SJSA1 (cell line): ENCODE measurements around the gene R3HDM1. TPM values are rescaled to one million over a fixed set of nuclear protein-coding genes. Genes with fewer than 3 reads are reported as not detected.
"Not testable (repeated sequence)": the region's sequence is repeated elsewhere in the genome, so short reads cannot be mapped to it uniquely, and the experiment has no call there.

Experiments
- DNase-seq, 2 experiments: peaks; one replicate each; pipeline ENCODE4 v3.0.0-alpha.2; 2015 to 2020; ENCODE audit warnings: low spot score in 2 of 2, low read depth in 1 of 2
- H3K27ac ChIP-seq: fragments of 250-450 bp; sonication (Bioruptor Pico); 2 replicates; pipeline ENCODE4 v1.5.1; 2020; ENCODE audit warnings: mild to moderate bottlenecking, moderate library complexity
- H3K27me3 ChIP-seq: fragments of 250-450 bp; sonication (Bioruptor Pico); replicated peaks from 2 replicates; pipeline ENCODE4 v1.5.1; 2020; ENCODE audit warnings: mild to moderate bottlenecking, moderate library complexity
- H3K36me3 ChIP-seq: fragments of 250-450 bp; sonication (Bioruptor Pico); 2 replicates; pipeline ENCODE4 v1.5.1; 2020; ENCODE audit warnings: mild to moderate bottlenecking
- H3K4me1 ChIP-seq: fragments of 250-450 bp; sonication (Bioruptor Pico); replicated peaks from 2 replicates; pipeline ENCODE4 v1.6.1; 2021; ENCODE audit warnings: mild to moderate bottlenecking
- H3K4me3 ChIP-seq: fragments of 250-450 bp; sonication (Bioruptor Pico); 2 replicates; pipeline ENCODE4 v1.5.1; 2020; ENCODE audit warnings: mild to moderate bottlenecking
- H3K9me3 ChIP-seq: fragments of 250-450 bp; sonication (Bioruptor Pico); replicated peaks from 2 replicates; pipeline ENCODE4 v1.5.1; 2020; ENCODE audit warnings: mild to moderate bottlenecking
- total RNA-seq: library from RNA; depleted of rRNA; stranded (reverse); fragments of >200 nt; shearing (Covaris generic); gene quantifications from 2 replicates; pipeline ENCODE4 v1.2.3, GENCODE V29; 2014

R3HDM1 gene
- total RNA-seq, 1 experiment from 2014 or later, result 8.8 TPM

DNA sequence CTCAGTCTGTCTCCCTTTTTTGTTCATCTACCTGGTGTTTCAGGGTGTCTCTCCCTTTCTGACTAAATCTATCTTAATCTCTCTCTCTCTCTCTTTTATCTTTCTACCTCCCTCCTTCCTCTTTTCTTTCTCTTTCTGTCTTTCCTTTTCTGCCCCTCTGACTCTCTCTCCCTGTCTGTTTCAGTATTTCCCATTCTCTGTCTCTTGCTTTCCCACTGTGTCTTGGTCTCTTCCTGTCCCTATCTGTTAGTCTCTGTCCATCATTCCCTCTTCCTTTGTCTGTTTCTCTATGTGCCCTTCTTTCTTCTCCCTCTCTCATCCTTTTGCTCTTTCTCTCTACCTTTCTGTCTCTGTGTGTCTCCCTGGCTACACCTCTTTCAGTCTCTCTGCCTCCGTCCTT is 56.7 kb downstream of the R3HDM1 start:
- no peak overlapping the region for H3K4me3 ChIP-seq
- no peak overlapping the region for H3K27ac ChIP-seq
- H3K27me3 ChIP-seq, result no peaks in the 10 kb centered on the region
- no peaks in the 10 kb centered on the region for H3K4me1 ChIP-seq
- no peak for DNase-seq
- H3K36me3 ChIP-seq, result no peaks in the 10 kb centered on the region
- no peaks in the 10 kb centered on the region; the same call in 1 of the 2 replicates for H3K9me3 ChIP-seq

DNA sequence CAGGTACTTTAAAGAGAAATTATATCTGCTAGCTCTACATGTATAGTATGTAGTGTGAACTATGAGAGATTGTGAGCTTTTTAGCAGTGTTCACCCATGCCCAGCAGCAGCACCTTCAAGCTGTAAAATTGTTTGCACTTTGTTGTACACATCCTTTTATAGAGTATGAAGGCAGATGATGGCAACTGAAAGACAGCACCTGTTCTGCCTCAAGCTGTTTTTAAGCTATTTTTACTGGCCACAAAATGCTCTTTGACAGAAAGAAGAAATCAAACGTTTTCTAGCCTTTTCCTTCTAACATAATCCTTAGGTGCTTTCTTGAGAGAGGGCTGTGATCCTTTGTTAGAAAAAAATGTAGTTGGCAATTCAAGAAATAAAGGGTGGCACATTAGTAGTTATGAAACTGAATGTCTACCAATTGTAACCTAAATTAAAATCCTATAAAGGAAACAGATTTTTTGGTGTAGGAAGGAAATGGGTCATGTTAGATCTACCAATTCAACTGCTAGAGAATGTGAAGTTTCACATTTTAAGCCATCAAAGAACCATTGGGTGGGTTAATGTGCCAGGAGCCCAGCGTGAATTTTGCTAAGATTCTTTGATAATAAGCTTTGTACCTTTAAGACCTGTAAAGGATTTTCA is 59.5 kb downstream of the R3HDM1 start:
- Histone ChIP-seq H3K4me1 (no peaks in the 10 kb centered on the region), H3K27me3 (no peaks in the 10 kb centered on the region), H3K9me3 (no peaks in the 10 kb centered on the region; the same call in 1 of the 2 replicates), H3K27ac (no peak overlapping the region), H3K36me3 (no peaks in the 10 kb centered on the region), H3K4me3 (no peak overlapping the region)
- DNase-seq, result no peak

DNA sequence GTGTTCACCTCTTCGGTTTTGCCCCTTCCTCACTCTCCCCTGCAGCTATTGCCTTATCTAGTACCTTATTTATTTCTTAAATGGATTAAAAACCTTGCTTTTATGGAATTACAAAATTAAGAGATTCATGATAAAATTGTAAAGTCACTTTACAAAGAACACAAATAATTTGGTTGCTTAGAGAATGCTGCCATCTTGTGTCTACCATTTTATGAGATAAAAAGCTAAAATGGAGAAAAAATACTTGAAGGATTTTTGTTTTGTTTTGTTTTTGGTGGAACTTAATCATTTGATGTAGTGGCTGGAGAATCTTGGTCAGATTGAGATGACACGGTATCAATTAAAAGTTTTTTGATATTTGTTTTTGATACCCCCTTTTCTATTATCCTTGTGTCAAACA is 69.6 kb downstream of the R3HDM1 start:
- Histone ChIP-seq H3K36me3 (peaks cover 9% of the 10 kb centered on the region), H3K27me3 (no peaks in the 10 kb centered on the region), H3K9me3 (no peaks in the 10 kb centered on the region), H3K4me3 (no peak overlapping the region), H3K27ac (no peak overlapping the region), H3K4me1 (no peaks in the 10 kb centered on the region)
- DNase-seq, result no peak

DNA sequence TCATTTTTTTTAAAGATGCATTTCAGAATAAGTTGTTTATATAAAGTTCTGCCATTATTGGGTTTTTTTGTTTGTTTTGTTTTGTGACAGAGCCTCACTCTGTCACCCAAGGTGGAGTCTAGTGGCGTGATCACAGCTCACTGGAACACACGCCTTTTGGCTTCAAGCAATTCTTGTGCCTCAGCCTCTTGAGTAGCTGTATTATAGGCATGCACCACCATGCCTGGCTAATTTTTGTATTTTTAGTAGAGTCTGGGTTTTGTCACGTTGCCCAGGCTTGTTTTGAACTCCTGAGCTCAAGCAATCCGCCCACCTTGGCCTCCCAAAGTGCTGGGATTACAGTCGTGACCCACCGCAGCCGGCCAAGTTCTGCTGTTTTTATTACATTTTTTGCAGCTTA is 72.3 kb downstream of the R3HDM1 start:
- no peaks in the 10 kb centered on the region for H3K4me1 ChIP-seq
- no peak for DNase-seq
- no peaks in the 10 kb centered on the region for H3K27me3 ChIP-seq
- H3K36me3 ChIP-seq, result peaks cover 13% of the 10 kb centered on the region
- H3K27ac ChIP-seq, result no peak overlapping the region
- no peak overlapping the region for H3K4me3 ChIP-seq
- H3K9me3 ChIP-seq, result no peaks in the 10 kb centered on the region

DNA sequence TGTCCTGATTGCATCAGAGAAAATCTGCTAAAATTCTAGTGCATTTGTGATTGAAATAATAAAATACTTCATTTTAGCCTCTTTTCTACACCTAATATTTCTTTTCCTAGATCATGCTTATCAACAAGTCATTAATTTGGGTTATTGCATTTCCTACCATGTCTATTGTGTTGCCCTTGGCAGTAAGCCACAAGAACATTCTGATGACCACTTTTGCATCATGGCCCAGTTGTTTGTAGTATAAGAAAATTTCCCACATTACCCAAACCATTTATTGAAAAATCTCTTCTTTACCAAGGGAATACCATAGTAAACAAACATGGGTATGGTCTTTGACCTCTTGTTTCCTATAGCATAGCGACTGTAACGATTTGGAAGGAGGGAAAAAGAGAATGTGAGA is 76.3 kb downstream of the R3HDM1 start:
- Histone ChIP-seq H3K4me1 (no peaks in the 10 kb centered on the region), H3K9me3 (no peaks in the 10 kb centered on the region), H3K27ac (no peak overlapping the region), H3K4me3 (no peak overlapping the region), H3K36me3 (peaks cover 13% of the 10 kb centered on the region), H3K27me3 (no peaks in the 10 kb centered on the region)
- no peak for DNase-seq

DNA sequence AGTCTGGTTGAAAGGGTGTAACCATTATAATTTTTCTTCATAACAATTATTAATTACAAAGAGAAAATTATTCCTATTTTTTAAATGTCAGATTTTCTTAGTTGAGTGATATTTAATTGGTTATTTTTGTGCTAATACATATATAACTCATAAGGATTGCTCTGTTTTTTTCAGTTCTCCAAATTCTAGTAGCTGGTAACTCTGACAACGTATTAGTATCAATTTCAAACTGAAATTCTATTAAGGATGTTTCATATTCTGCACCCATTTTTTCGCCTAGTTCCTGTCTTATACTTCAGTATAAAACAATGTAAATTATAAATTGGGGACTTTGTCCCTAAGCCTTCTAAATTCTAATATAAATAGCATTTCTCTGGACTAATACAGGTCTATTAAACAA is 81.0 kb downstream of the R3HDM1 start:
- DNase-seq, result no peak
- Histone ChIP-seq H3K27me3 (no peaks in the 10 kb centered on the region), H3K36me3 (peaks cover 3% of the 10 kb centered on the region; the same call in 1 of the 2 replicates)

DNA sequence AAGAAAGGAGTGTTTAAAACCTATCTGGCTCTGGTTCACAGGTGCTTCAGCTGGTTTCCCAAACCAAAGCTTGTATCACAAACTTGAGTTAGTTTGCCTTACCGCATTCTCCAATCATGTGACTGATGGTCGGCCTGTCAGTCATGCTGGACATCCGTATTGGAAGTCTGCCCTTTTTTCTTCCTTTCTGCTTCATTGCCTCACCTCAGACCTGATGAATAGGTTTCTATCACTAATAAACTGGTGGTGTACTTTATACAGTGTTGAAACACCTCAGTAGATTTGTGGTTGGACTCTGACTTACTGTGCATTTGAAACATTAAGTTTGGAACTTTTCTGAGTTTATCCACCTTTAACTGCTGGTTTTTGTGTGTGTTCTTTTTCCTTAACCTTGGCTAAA is 84.1 kb downstream of the R3HDM1 start:
- DNase-seq, result no peak
- H3K27me3 ChIP-seq, result no peaks in the 10 kb centered on the region
- H3K36me3 ChIP-seq, result no peaks in the 10 kb centered on the region
- no peak overlapping the region for H3K4me3 ChIP-seq
- no peaks in the 10 kb centered on the region for H3K4me1 ChIP-seq
- no peak overlapping the region for H3K27ac ChIP-seq
- no peaks in the 10 kb centered on the region for H3K9me3 ChIP-seq

More for the DNA sequence above, 81.0 kb downstream of the R3HDM1 start:
- H3K9me3 ChIP-seq, result no peaks in the 10 kb centered on the region
- no peak overlapping the region for H3K27ac ChIP-seq
- no peaks in the 10 kb centered on the region for H3K4me1 ChIP-seq
- H3K4me3 ChIP-seq, result no peak overlapping the region

DNA sequence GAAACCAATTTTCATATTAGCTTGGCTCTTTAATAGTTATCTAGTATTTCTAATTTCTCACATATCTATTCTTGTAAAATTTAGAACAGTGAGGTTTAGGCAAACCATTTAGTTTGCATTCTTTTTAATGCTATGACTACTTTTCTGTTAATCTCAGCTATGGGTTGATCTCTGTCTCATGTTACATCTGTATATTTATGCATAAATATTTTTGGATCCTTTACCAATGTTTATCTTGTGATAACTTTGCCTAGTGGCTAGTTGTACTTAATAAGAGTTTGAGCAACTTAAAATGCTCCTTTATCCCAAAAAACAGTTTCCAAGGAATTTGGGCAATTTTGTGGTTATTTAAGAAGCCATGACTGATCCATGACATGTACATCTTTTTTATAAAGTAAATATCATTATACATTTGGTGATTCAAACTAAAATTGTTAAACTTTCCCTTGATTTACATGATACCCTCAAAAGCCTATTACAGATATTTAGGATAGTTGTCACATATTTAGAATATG is 86.3 kb downstream of the R3HDM1 start:
- DNase-seq, result no peak
- Histone ChIP-seq H3K9me3 (no peaks in the 10 kb centered on the region), H3K4me1 (no peaks in the 10 kb centered on the region), H3K27ac (no peak overlapping the region), H3K4me3 (no peak overlapping the region), H3K27me3 (no peaks in the 10 kb centered on the region), H3K36me3 (no peaks in the 10 kb centered on the region)

DNA sequence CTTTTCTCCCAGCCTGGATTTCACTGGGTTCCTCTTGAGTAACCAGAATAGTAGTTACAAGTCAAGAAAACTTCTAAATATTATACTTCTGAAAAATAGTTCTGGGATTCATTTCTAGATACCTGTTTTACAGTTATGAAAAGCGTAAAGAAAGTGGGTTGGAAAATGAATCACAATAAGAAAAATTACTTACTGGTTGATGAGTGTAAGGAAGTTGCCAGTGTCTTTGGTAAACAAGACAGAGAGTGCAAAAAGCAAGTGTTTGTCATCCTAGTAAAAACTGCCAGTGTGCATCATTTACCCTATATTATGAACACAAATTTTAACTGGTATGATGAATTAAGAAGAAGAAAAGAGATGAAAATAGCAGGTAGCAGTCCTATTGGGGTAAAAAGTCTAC is 88.9 kb downstream of the R3HDM1 start:
- no peak for DNase-seq
- no peaks in the 10 kb centered on the region for H3K4me1 ChIP-seq
- H3K4me3 ChIP-seq, result no peak overlapping the region
- no peaks in the 10 kb centered on the region for H3K9me3 ChIP-seq
- no peak overlapping the region for H3K27ac ChIP-seq
- no peaks in the 10 kb centered on the region for H3K27me3 ChIP-seq
- H3K36me3 ChIP-seq, result no peaks in the 10 kb centered on the region

DNA sequence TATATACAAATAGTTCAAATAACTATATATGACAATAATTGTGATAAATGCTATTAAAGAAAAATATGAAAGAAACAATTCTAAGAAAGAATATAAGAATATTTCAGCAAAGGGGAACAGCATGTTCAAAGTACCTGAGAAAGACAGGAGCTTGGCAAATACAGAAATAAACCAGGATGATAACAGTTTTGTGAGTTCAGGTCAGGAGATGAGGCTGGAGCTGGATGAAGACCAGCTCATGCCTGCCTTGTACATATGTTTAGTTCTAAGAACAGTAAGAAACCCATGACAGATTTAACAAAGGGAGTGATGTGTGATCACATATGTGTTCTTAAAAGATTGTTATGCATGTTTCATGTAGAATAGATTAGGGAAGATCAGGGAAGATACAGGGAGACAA is 98.2 kb downstream of the R3HDM1 start:
- Histone ChIP-seq H3K36me3 (no peaks in the 10 kb centered on the region), H3K4me1 (no peaks in the 10 kb centered on the region), H3K27ac (no peak overlapping the region), H3K4me3 (no peak overlapping the region), H3K9me3 (no peaks in the 10 kb centered on the region), H3K27me3 (no peaks in the 10 kb centered on the region)
- DNase-seq, result no peak

DNA sequence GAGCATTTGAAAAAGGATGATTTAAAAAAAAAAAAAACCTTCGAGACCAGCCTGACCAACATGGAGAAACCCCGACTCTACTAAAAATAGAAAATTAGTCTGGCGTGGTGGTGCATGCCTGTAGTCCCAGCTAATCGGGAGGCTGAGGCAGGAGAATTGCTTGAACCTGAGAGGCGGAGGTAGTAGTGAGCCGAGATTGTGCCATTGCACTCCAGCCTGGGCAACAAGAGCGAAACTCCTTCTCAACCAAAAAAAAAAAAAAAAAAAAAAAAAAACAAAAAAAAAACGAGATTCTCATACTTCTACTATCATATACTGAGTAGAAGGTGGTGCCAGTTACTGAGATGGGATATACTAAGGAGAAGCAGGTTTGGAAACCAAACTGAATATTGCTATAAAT is 98.8 kb downstream of the R3HDM1 start:
- H3K9me3 ChIP-seq, result not testable (repeated sequence)

DNA sequence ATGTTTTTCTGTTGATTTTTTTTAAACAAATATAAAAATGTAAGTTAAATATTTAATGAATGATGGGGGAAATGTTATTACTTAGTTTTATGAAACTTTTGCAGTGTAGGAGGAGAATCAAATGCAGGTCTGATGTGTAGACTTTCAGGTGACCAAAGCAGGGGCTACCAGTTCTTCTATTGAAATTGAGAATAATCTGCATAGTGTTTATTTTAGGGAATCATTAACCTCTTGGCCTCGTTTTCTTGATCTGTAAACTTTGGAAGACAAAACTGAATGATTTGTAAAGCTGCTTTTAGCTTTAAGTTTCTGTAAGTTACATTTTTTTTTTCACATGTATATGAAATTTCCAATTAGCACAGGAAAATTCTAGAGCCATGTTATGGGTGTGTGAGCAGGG is 99.2 kb downstream of the R3HDM1 start:
- Histone ChIP-seq H3K27ac (no peak overlapping the region), H3K36me3 (peaks cover 6% of the 10 kb centered on the region; the same call in 1 of the 2 replicates), H3K4me3 (no peak overlapping the region), H3K27me3 (no peaks in the 10 kb centered on the region), H3K9me3 (no peaks in the 10 kb centered on the region), H3K4me1 (no peaks in the 10 kb centered on the region)
- no peak for DNase-seq

More for the DNA sequence above, 98.8 kb downstream of the R3HDM1 start:
- H3K4me1 ChIP-seq, H3K4me3 ChIP-seq, DNase-seq, H3K36me3 ChIP-seq, H3K27me3 ChIP-seq, H3K27ac ChIP-seq: not testable (repeated sequence)

DNA sequence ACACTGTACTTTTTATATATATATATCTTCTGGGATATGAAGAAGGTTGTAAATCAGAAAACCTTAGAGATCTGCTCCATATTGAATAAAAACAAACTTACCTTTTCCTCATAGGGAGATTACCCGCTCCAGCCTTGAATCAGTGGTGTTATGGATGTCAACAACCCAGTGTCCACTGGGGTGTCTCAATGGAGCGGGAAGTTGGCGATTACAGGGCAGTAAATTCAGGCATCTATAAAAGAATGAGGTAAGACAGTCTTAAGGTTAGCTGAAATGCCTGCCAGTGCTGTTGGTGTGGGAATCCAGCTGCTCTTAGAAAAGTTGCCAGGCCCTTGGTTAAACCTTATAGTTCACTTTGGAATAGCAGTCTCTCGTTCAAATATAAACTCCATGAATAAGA is 102.3 kb downstream of the R3HDM1 start:
- no peaks in the 10 kb centered on the region for H3K4me1 ChIP-seq
- no peaks in the 10 kb centered on the region for H3K9me3 ChIP-seq
- DNase-seq, result no peak
- no peaks in the 10 kb centered on the region for H3K27me3 ChIP-seq
- H3K4me3 ChIP-seq, result no peak overlapping the region
- H3K36me3 ChIP-seq, result peaks cover 19% of the 10 kb centered on the region
- H3K27ac ChIP-seq, result no peak overlapping the region

DNA sequence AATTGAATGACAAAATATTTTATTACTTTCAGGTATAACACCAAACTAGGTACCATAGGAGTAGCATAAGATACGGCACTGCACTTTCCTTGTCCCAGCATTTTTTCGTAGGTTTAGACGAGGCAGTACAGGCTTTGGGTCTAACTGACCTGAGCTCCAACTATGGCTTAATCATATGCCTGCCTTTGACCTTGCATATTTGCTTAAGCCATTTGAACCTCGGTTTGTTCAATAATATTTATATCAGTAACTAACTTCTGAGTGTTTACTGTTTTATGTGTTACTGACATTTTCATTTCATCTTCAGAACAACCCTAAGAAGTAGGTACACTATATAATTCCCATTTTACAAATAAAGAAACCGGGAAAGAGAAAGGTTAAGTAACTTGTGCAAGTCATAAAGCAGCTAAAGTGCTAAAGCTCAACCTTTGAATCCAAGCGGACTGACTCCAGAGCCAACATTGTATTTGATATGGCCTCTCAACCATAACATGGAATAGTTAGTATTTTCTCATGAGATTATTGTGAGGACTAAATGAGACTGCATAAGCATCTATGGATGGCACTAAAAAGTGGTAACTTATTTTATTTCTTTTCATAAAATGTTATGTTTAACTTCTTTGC is 104.0 kb downstream of the R3HDM1 start:
- H3K27me3 ChIP-seq, result no peaks in the 10 kb centered on the region
- H3K4me3 ChIP-seq, result no peak overlapping the region
- no peaks in the 10 kb centered on the region for H3K4me1 ChIP-seq
- DNase-seq, result no peak
- H3K27ac ChIP-seq, result no peak overlapping the region
- H3K36me3 ChIP-seq, result peaks cover 29% of the 10 kb centered on the region
- no peaks in the 10 kb centered on the region for H3K9me3 ChIP-seq
